ENCODE results near the gene MSANTD3.
"Not testable (repeated sequence)": the region's sequence is repeated elsewhere in the genome, so short reads cannot be mapped to it uniquely, and the experiment has no call there.

Gene MSANTD3

GRCh38 chr9:100426530-100427365 lies at the start of gene MSANTD3:
MSANTD3 (plus strand) TSS chr9:100427143; CDS start chr9:100441939, 14,796 bp downstream.
- peak; percentile 68 for DNase-seq (ENCODE audit: low spot score)

- DNase-seq (ENCODE audit: low spot score) = no peak
Measured at GRCh38 chr9:100379862-100380261, 47.1 kb upstream of the MSANTD3 start.

DNA sequence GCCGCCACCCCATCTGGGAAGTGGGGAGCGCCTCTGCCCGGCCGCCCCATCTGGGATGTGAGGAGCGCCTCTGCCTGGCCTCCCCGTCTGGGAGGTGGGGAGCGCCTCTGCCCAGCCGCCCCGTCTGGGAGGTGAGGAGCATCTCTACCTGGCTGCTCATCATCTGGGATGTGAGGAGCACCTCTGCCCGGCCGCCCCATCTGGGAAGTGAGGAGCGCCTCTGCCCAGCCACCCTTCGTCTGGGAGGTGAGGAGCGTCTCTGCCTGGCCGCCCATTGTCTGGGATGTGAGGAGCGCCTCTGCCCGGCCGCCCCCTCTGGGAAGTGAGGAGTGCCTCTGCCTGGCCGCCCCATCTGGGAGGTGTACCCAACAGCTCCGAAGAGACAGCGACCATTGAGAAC lies 34.0 kb upstream of the MSANTD3 start:
- DNase-seq (ENCODE audit: low spot score) = not testable (repeated sequence)

- no peak for DNase-seq (ENCODE audit: low spot score)
Measured at GRCh38 chr9:100394032-100394695, 32.8 kb upstream of the MSANTD3 start.

- no peak for DNase-seq (ENCODE audit: low spot score)
Measured at GRCh38 chr9:100394816-100395215, 32.1 kb upstream of the MSANTD3 start.

DNA sequence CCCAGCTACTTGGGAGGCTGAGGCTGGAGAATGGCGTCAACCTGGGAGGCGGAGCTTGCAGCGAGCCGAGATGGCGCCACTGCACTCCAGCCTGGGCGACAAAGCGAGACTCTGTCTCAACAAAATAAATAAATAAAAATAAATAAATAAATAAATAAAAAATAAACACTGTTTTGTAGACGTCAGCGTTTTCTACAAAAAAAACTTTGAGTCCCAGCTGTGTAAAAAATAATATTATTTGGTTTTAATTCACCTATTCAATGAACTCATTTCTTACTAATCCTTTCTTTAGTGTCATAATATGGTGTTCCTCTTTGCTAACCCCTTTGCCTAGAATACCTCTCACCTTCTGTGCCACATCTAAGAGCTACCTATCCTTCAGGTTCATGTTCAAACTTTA lies 30.2 kb upstream of the MSANTD3 start:
- no peak for DNase-seq (ENCODE audit: low spot score)

- DNase-seq (ENCODE audit: low spot score) = no peak
Measured at GRCh38 chr9:100397529-100398266, 29.2 kb upstream of the MSANTD3 start.

DNA sequence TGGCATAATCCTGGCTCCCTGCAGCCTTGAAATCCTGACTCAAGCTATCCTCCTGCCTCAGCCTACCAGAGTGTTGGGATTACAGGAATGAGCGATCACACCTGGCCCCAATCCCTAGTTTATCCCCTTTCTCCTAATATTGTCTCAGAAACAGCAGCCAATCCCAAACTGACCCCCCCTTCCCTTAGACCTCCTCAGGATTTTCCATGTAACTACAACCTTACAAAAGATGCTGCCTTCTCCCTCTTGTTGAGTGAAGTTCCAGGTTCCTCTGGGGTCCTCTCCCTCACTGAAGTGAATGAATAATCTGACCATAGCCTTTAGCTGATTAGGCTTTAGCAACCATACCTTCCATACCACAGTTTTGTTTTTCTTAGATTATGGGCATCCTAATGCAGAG lies 25.9 kb upstream of the MSANTD3 start:
- no peak for DNase-seq (ENCODE audit: low spot score)

DNA sequence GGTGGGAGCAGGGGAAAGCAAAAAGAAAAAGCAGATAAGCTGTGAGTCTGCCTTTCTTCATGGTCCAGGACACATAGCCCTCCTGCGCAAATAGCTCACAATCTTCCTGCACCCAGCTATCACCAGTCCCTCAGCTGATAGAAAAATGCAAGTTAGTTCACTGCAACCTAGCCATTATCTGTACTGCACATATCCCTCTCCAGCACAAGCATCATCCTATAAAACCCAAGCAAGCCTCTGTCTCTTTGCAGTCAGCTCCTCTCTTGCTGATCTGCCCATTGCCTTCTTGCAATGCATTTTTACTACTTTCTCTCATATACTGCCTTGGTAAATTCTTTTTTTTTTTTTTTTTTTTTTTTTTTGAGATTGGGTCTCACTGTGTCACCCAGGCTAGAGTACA lies 20.0 kb upstream of the MSANTD3 start:
- DNase-seq (ENCODE audit: low spot score) = no peak

DNA sequence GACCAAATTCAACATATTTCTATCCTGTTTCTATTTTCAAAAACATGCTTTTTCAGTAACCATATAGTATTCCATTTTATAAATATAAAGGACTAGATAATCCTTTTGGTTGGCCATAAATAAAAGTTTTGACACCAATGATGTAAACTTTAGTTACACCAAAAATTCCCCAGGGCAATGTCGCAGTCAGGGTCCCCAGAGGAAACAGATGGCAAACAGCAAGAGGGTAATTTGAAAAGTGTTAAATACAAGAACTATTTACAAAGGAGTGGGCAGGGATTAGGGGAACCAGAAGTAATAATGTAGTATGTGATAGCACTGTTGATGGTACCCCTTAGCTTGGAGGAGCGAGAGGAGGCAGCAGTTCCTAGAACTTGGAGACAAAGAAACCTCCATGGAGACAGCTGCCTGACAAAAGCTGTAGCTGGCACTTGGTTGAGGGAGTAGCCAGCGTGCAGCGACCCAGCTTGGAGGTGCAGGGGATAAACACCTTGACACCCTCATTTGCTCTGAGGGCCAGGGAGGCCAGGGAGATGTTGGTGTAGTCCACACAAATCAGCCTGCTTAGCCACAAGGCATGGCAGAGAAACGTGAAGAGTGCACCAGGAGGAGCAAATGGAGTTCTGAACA lies 18.3 kb upstream of the MSANTD3 start:
- DNase-seq (ENCODE audit: low spot score) = no peak

DNA sequence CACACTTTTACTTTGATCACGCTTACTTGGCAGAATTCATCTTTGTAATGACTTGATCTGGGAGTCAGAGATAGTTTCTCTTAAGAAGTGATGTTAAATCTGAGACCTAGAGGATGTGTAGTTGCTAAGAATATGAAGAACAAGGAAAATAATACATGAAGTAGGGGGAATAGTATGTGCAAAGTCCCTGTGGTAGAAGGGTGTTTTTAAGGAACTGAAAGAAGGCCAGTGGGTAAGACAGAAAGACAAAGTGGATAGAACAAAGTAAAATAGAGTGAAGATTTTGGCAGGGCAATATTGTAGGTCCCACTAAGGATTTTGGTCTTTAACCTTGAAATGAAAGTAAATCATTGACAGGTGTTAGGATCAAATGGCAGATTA lies 17.8 kb upstream of the MSANTD3 start:
- no peak for DNase-seq (ENCODE audit: low spot score)

DNA sequence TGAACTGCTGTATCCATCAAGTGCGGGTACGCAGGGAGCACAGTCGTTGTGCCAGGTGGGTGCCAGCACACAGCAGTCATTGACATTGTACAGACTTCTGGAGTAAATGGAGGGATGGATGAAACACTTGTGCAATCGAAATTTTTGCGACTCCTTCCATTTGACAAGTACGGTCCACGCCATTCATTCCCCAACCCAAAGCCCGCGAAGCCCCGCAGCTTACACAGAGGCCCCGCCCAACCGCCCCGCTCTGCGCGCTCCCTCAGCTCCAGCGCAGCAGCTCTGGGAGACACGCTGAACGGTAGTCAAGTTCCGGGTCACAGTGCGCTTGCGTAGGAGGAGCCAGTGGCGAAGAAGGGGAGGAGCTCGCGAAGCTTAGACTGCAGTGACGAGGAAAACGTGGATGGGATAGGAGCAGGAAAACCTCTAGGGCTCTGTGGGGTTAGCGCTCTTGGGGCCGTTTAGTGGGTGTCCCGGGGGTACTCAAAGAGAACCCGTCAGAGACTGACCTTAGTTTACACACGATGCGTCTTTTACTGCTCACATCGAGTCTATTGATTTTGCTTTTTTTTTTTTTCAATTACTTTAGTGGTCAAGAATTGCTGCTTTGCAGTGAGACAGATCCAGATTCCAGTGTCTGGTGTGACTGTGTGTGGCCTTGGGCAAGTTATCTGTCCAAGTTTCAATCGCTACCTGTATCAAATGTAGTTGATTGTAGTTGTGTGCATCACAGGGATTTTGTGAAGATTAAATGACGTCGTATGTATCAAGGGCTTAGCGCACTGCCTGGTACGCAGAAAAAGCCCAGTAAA lies 15.3 kb upstream of the MSANTD3 start:
- DNase-seq (ENCODE audit: low spot score) = peak; percentile 90

GRCh38 chr9:100413839-100414420 lies 13.0 kb upstream of the MSANTD3 start:
- DNase-seq (ENCODE audit: low spot score) = no peak

DNA sequence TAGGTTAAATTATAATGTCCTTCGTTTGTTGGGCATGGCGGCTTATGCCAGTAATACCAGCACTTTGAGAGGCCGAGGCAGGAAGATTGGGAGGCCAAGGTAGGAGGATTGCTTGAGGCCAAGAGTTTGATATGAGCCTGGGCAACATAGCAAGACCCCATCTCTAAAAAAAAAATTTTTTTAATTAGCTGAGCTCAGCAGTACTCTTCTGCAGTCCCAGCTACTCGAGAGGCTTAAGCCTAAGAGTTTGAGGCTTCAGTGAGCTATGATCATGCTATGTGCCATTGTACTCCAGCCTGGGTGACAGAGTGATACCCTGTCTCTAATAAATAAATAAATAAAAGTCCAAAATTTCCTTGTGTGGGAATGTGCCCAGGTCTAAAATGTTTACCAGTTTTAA lies 9.1 kb upstream of the MSANTD3 start:
- no peak for DNase-seq (ENCODE audit: low spot score)

GRCh38 chr9:100419166-100419565 lies 7.8 kb upstream of the MSANTD3 start:
- DNase-seq (ENCODE audit: low spot score) = no peak

- not testable (repeated sequence) for DNase-seq (ENCODE audit: low spot score)
Measured at GRCh38 chr9:100421116-100421515, 5.8 kb upstream of the MSANTD3 start.

- no peak for DNase-seq (ENCODE audit: low spot score)
Measured at GRCh38 chr9:100425758-100426157, 1.2 kb upstream of the MSANTD3 start.

DNA sequence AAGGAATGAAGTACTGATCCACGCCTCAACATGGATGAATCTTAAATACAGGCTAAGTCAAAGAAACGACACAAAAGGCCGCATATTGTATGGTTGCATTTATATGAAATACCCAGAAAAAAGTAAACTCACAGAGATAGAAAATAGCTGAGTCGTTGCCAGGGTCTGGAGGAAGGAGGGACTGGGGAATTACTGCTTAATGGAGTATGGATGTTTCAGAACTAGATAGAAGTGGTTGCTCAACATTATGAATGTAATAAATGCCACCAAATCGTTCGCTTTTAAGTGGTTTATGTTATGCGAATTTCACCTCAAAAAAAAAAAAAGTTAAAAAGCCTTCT lies 784 bp upstream of the MSANTD3 start:
- no peak for DNase-seq (ENCODE audit: low spot score)

DNA sequence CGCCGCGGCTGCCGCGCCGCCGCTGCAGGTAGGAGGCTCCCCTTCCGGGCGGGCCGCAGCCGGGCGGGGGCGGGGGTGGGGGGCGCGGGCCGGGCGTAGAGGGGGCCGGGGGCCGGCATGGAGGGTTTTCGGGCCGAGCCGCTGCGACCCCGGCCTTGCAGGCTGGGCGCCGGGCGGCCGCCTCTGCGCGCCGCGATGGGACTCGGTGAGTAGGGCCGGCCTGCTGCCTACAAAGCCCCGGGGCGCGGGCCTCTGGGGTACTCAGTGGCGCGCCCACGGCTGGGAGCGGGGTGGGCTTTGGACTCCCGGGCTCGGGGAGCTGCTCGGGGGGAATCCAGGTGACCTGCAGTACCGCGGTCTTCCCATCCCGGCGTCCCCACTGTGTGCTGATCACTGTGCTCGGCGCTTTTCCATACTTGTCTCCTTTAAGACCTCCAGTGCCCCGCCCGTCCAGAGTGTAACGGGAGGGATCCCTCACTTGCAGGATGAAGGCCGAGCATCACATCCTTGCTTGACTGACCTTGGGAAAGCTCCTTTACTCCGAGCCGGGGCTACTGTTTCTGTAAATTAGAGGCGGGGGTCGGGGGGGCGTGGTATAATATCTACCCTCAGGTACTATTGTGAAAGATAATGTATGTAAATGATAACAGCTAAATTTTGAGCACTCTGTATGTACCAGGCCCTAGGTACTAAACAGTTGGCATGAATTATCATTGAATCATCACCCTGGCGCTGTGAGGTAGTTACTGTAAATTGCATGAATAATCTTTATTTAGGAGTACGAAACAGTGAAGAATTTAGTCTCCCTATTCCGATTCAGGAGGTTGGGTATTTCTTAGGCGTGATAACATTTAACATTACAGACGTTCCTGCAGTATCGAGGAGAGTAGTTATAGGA lies 672 bp downstream of the MSANTD3 start:
- DNase-seq (ENCODE audit: low spot score) = peak; percentile 28
